H1 (cell line): ENCODE measurements around the gene CD8B2. TPM values are rescaled to one million over a fixed set of nuclear protein-coding genes. Genes with fewer than 3 reads are reported as not detected.
"Not testable (repeated sequence)": the region's sequence is repeated elsewhere in the genome, so short reads cannot be mapped to it uniquely, and the experiment has no call there.

Experiments used
- CTCF ChIA-PET: fragments of 300-600 bp; sonication (Branson Sonifier 250); formaldehyde crosslinking; loops from one replicate; lab custom pipeline; 2021; ENCODE audit not compliant: partially characterized antibody; lab: Charles Lee
- POLR2A ChIA-PET: fragments of 300-600 bp; sonication (Branson Sonifier 250); formaldehyde crosslinking; loops from one replicate; lab custom pipeline; 2021; ENCODE audit warnings: inconsistent platforms; ENCODE audit not compliant: partially characterized antibody; lab: Charles Lee
- DNase-seq, 2 experiments: peaks; one replicate each; pipeline versions ENCODE4 v3.0.0 to v3.0.0-alpha.2; 2010 to 2022; ENCODE audit warnings: low spot score in 2 of 2, low read depth in 1 of 2, mixed read lengths in 1 of 2
- FAIRE-seq: peaks from 2 replicates; lab custom pipeline; 2011; peaks lifted over from hg19 to GRCh38; lab: Jason Lieb, UNC
- H2AFZ ChIP-seq: 2 replicates; pipeline ENCODE4 v1.8.1; 2012; ENCODE audit warnings: low read length, inconsistent platforms
- H2AK5ac ChIP-seq: 2 replicates; pipeline ENCODE4 v1.6.1; 2013; ENCODE audit warnings: low read depth, low read length
- H2BK120ac ChIP-seq: replicated peaks from 2 replicates; pipeline ENCODE3; 2013; ENCODE audit warnings: low read depth, low read length, inconsistent platforms
- H2BK12ac ChIP-seq: 2 replicates; pipeline ENCODE4 v1.6.1; 2013; ENCODE audit warnings: low read depth, low read length
- H2BK15ac ChIP-seq: 2 replicates; pipeline ENCODE4 v1.6.1; 2013; ENCODE audit warnings: low read length
- H2BK20ac ChIP-seq: 2 replicates; pipeline ENCODE4 v1.6.1; 2013; ENCODE audit warnings: low read length
- H2BK5ac ChIP-seq: 2 replicates; pipeline ENCODE4 v1.6.1; 2013; ENCODE audit warnings: low read depth, low read length
- H3K14ac ChIP-seq: 2 replicates; pipeline ENCODE4 v1.6.1; 2013; ENCODE audit warnings: inconsistent platforms; ENCODE audit not compliant: insufficient read length
- H3K18ac ChIP-seq: 2 replicates; pipeline ENCODE4 v1.6.1; 2013; ENCODE audit warnings: low read length; ENCODE audit errors: extremely low read depth
- H3K23ac ChIP-seq: 2 replicates; pipeline ENCODE4 v1.6.1; 2013; ENCODE audit warnings: inconsistent platforms; ENCODE audit not compliant: insufficient read length
- H3K23me2 ChIP-seq: 2 replicates; pipeline ENCODE4 v1.6.1; 2013; ENCODE audit warnings: low read depth, low read length
- H3K27ac ChIP-seq: 2 replicates; pipeline ENCODE4 v1.6.1; 2011; ENCODE audit warnings: low read depth, low read length, inconsistent platforms
- H3K27me3 ChIP-seq, 4 experiments: replicated peaks in 1 of 4; 1 replicate in 1 of 4; 2 replicates in 3 of 4; pipeline versions ENCODE4 v1.6.1 to v1.8.1; 2011 to 2013; ENCODE audit warnings: low read length in 3 of 4, mild to moderate bottlenecking in 3 of 4, inconsistent platforms in 2 of 4, mixed read lengths in 2 of 4, moderate library complexity in 1 of 4; ENCODE audit not compliant: control insufficient read depth in 3 of 4, insufficient read depth in 3 of 4; ENCODE audit errors: extremely low read depth in 1 of 4
- H3K36me3 ChIP-seq, 4 experiments: 2 replicates each; pipeline versions ENCODE4 v1.6.1 to v1.8.1; 2011 to 2013; ENCODE audit warnings: mild to moderate bottlenecking in 4 of 4, low read length in 3 of 4, moderate library complexity in 2 of 4, control low read depth in 1 of 4, inconsistent platforms in 1 of 4; ENCODE audit not compliant: insufficient read depth in 4 of 4, control insufficient read depth in 2 of 4
- H3K4ac ChIP-seq: replicated peaks from 2 replicates; pipeline ENCODE3; 2013; ENCODE audit warnings: low read length, low read depth, mixed read lengths, inconsistent platforms; ENCODE audit not compliant: insufficient read length
- H3K4me1 ChIP-seq, 4 experiments: replicated peaks in 1 of 4; 1 replicate in 1 of 4; 2 replicates in 3 of 4; pipeline versions ENCODE4 v1.6.1 to v1.8.1; 2011 to 2013; ENCODE audit warnings: low read length in 3 of 4, inconsistent platforms in 2 of 4, mixed read lengths in 1 of 4; ENCODE audit not compliant: insufficient read depth in 4 of 4, control insufficient read depth in 3 of 4
- H3K4me2 ChIP-seq, 2 experiments: 2 replicates each; pipeline versions ENCODE4 v1.6.1 to v1.8.1; 2011 to 2013; ENCODE audit warnings: low read depth in 2 of 2, low read length in 2 of 2, control low read depth in 1 of 2, inconsistent platforms in 1 of 2, mild to moderate bottlenecking in 1 of 2; ENCODE audit not compliant: insufficient read depth in 1 of 2
- H3K4me3 ChIP-seq, 4 experiments: fragments of 200-600, 300-600 bp in 1 of 4; sonication (generic), shearing (Covaris generic), sonication (Bioruptor Twin) in 1 of 4; 2 replicates each; pipeline versions ENCODE4 v1.5.1 to v1.8.1; 2011 to 2016; ENCODE audit warnings: low read length in 4 of 4, low read depth in 3 of 4, control low read depth in 2 of 4, inconsistent platforms in 2 of 4, mild to moderate bottlenecking in 2 of 4, mixed read lengths in 1 of 4, moderate library complexity in 1 of 4; ENCODE audit not compliant: insufficient read depth in 2 of 4; ENCODE audit errors: extremely low read depth in 1 of 4
- H3K56ac ChIP-seq: replicated peaks from 2 replicates; pipeline ENCODE3; 2013; ENCODE audit warnings: low read depth, mild to moderate bottlenecking, mixed read lengths, low read length, inconsistent platforms; ENCODE audit not compliant: insufficient read length
- H3K79me1 ChIP-seq: 2 replicates; pipeline ENCODE4 v1.6.1; 2013; ENCODE audit warnings: low read depth, low read length, control low read depth
- H3K79me2 ChIP-seq, 2 experiments: 2 replicates each; pipeline versions ENCODE4 v1.6.1 to v1.8.1; 2012 to 2013; ENCODE audit warnings: low read length in 2 of 2, mild to moderate bottlenecking in 2 of 2, inconsistent platforms in 1 of 2; ENCODE audit not compliant: insufficient read depth in 2 of 2, control insufficient read depth in 1 of 2
- H3K9ac ChIP-seq, 4 experiments: replicated peaks in 1 of 4; 1 replicate in 1 of 4; 2 replicates in 3 of 4; pipeline versions ENCODE4 v1.6.1 to v1.8.1; 2011 to 2013; ENCODE audit warnings: low read depth in 3 of 4, low read length in 3 of 4, control low read depth in 2 of 4, mild to moderate bottlenecking in 2 of 4, moderate library complexity in 2 of 4, inconsistent platforms in 1 of 4; ENCODE audit errors: extremely low read depth in 1 of 4
- H3K9me3 ChIP-seq, 2 experiments: 2 replicates each; pipeline versions ENCODE4 v1.6.1 to v1.8.1; 2012 to 2013; ENCODE audit warnings: mild to moderate bottlenecking in 2 of 2, moderate library complexity in 2 of 2, control low read depth in 1 of 2, inconsistent platforms in 1 of 2, low read depth in 1 of 2, low read length in 1 of 2, mixed read lengths in 1 of 2; ENCODE audit not compliant: insufficient read depth in 2 of 2
- H4K20me1 ChIP-seq, 2 experiments: replicated peaks in 1 of 2; 2 replicates each; pipeline versions ENCODE3 to v1.8.1; 2011 to 2013; ENCODE audit warnings: inconsistent platforms in 2 of 2, low read length in 2 of 2, mild to moderate bottlenecking in 1 of 2; ENCODE audit not compliant: insufficient read depth in 2 of 2, control insufficient read depth in 1 of 2
- H4K5ac ChIP-seq: 2 replicates; pipeline ENCODE4 v1.6.1; 2013; ENCODE audit warnings: low read length, low read depth, mixed read lengths, inconsistent platforms; ENCODE audit not compliant: insufficient read length
- H4K8ac ChIP-seq: 2 replicates; pipeline ENCODE4 v1.8.0; 2013; ENCODE audit warnings: mild to moderate bottlenecking, moderate library complexity, low read length, inconsistent platforms; ENCODE audit not compliant: insufficient read depth; ENCODE audit errors: extremely low read depth
- H4K91ac ChIP-seq: replicated peaks from 2 replicates; pipeline ENCODE3; 2013; ENCODE audit warnings: low read length, mixed read lengths, inconsistent platforms; ENCODE audit not compliant: insufficient read length
- RAD21 ChIP-seq, 2 experiments: IDR thresholded peaks in 1 of 2; conservative IDR thresholded peaks in 1 of 2; 2 replicates each; pipeline ENCODE4 v1.6.1; 2011; ENCODE audit warnings: low read depth in 2 of 2, low read length in 2 of 2, improper control_type of control experiment in 1 of 2, inconsistent platforms in 1 of 2, mild to moderate bottlenecking in 1 of 2, moderate library complexity in 1 of 2
- WGBS, 2 experiments: shearing (Covaris generic) in 1 of 2; methylation state at CpG; one replicate each; pipeline versions ENCODE4 v1.1.6 to v1.1.7; 2013 to 2015; ENCODE audit warnings: low lambda C conversion rate in 2 of 2, mixed read lengths in 2 of 2, inconsistent platforms in 1 of 2, low coverage in 1 of 2, missing lambda C conversion rate in 1 of 2; ENCODE audit not compliant: insufficient replicate concordance in 2 of 2, insufficient coverage in 1 of 2, insufficient read length in 1 of 2; ENCODE audit errors: extremely low coverage in 1 of 2, missing lambda C conversion rate in 1 of 2; 5-methylcytosine and 5-hydroxymethylcytosine counted together
- polyA plus RNA-seq, 7 experiments: library from polyadenylated mRNA; depleted of rRNA in 3 of 7; stranded (reverse) in 5 of 7; unstranded in 2 of 7; fragments of >200 nt in 5 of 7; fragments of 200-250 nt in 2 of 7; gene quantifications; 1 replicate in 5 of 7; 2 replicates in 1 of 7; 4 replicates in 1 of 7; pipeline versions ENCODE4 v1.2.1 to v1.2.3, GENCODE V29; 2011 to 2013; ENCODE audit warnings: missing spikeins in 2 of 7, mixed read lengths in 2 of 7
- total RNA-seq: library from RNA; stranded (reverse); fragmentation: NEBNext Ultra II Directional; extraction: Animal tissue kit (Norgen Biotek cat#: 25700); gene quantifications from 2 replicates; pipeline ENCODE4 v1.2.1, GENCODE V29; 2021

Gene CD8B2
- total and polyA plus RNA-seq, 2 of the 8 experiments (the other 6 are each of a cell fraction or from before 2014, with no cell fraction given): 0.03 TPM; not detected in 1

DNA sequence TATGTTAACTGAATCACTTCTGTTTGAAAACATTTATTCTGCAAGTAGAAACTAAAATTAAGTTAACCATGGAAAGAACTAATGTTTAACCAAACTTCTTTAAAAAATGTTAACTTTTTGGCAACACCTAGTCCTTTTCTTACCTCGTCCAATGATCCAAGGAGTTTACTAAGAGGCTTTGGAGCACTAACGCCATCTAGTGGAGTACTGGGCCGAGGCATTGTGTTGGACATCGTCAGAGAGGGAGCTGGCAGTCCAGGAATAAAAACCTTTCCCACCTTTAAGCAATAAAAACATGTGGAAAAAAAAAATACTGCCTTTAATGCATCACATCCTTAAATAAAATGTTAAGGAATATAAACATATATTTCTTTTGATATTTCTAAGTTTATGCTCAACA lies 16.5 kb upstream of the CD8B2 start:
- FAIRE-seq, H3K18ac ChIP-seq, H3K27me3 ChIP-seq, H3K9ac ChIP-seq, H3K4ac ChIP-seq, H3K36me3 ChIP-seq, H3K23me2 ChIP-seq, CTCF ChIA-PET, H4K8ac ChIP-seq, H2AK5ac ChIP-seq, H3K27ac ChIP-seq, H3K79me2 ChIP-seq, H3K9me3 ChIP-seq, H3K79me1 ChIP-seq, H2AFZ ChIP-seq, H4K5ac ChIP-seq, H4K20me1 ChIP-seq, H2BK20ac ChIP-seq, H2BK5ac ChIP-seq, H2BK15ac ChIP-seq, H2BK120ac ChIP-seq, H3K4me1 ChIP-seq, H3K23ac ChIP-seq, H3K14ac ChIP-seq, H2BK12ac ChIP-seq, H3K4me3 ChIP-seq, H4K91ac ChIP-seq, H3K4me2 ChIP-seq, POLR2A ChIA-PET, H3K56ac ChIP-seq: not testable (repeated sequence)
- TF ChIP-seq RAD21 (IDR thresholded peaks at IDR 0.05 in 1 of 2, conservative IDR thresholded peaks at IDR 0.05 in 1 of 2; ENCODE audit: low read depth in 2 of 2, low read length in 2 of 2): peak; percentile 10; a peak in 1 of 4 replicates
- peak in 1 of 2 experiments; percentile 73 for DNase-seq
- 12% methylated on average over 4 of the region's 4 CpGs; no CpG with 5 or more reads in 1 of the 2 experiments for WGBS, 2 experiments

DNA sequence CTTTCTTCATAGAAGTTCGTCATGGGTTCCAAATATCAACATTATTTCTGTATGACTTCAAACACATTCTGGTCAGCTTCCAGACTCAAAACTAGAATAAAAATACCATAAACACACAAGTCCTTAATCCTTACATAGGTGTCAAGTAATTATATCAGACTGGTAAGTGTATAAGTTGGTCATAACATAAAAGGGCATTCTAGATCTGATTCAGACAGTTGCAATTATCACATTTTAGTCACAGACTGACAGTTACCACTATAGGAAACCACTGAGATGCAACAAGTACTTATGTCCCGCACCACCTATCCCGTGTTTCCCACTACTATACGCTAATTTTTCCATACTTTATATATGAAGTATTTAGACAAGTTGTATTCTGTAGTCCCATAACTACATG lies 9.5 kb upstream of the CD8B2 start:
- H3K27me3 ChIP-seq, H3K79me2 ChIP-seq, H3K4me1 ChIP-seq, H2BK12ac ChIP-seq, CTCF ChIA-PET, H3K4me2 ChIP-seq, POLR2A ChIA-PET, H3K79me1 ChIP-seq, H3K9ac ChIP-seq, H2BK15ac ChIP-seq, H3K56ac ChIP-seq, H3K14ac ChIP-seq, H3K4ac ChIP-seq, H3K27ac ChIP-seq, DNase-seq, H2BK120ac ChIP-seq, FAIRE-seq, H2BK20ac ChIP-seq, H3K36me3 ChIP-seq, H3K18ac ChIP-seq, H4K91ac ChIP-seq, H2AFZ ChIP-seq, H2BK5ac ChIP-seq, H4K20me1 ChIP-seq, H3K4me3 ChIP-seq, H3K23me2 ChIP-seq, H3K23ac ChIP-seq, H2AK5ac ChIP-seq, H3K9me3 ChIP-seq, H4K8ac ChIP-seq, H4K5ac ChIP-seq: not testable (repeated sequence)
- WGBS, 2 experiments: 100% methylated on average over 1 of the region's 4 CpGs; no CpG with 5 or more reads in 1 of the 2 experiments
